H9 (cell line): Measurements from ENCODE around the gene COMP. TPM values are rescaled to one million over a fixed set of nuclear protein-coding genes. Genes with fewer than 3 reads are reported as not detected.
A peak's percentile ranks its signal among the peaks of the same experiment; 100 is the strongest.

Experiments
- DNase-seq: peaks from one replicate; pipeline ENCODE4 v3.0.0-alpha.2; 2017
- H2AFZ ChIP-seq: one replicate; pipeline ENCODE4 v1.6.1; 2013; ENCODE audit warnings: mild to moderate bottlenecking, low read length, control low read depth, moderate library complexity
- H2AK5ac ChIP-seq: 2 replicates; pipeline ENCODE4 v1.6.1; 2013; ENCODE audit warnings: low read length, control low read depth, mixed read lengths; ENCODE audit not compliant: insufficient read length
- H2BK120ac ChIP-seq: one replicate; pipeline ENCODE4 v1.6.1; 2013; ENCODE audit warnings: low read depth, mild to moderate bottlenecking, low read length, control low read depth, inconsistent platforms; ENCODE audit not compliant: poor library complexity, severe bottlenecking
- H2BK12ac ChIP-seq: 2 replicates; pipeline ENCODE4 v1.6.1; 2013; ENCODE audit warnings: low read length, control low read depth, mixed read lengths, low read depth; ENCODE audit not compliant: insufficient read length
- H2BK15ac ChIP-seq: 2 replicates; pipeline ENCODE4 v1.6.1; 2013; ENCODE audit warnings: low read depth, low read length, control low read depth
- H2BK20ac ChIP-seq: one replicate; pipeline ENCODE4 v1.6.1; 2013; ENCODE audit warnings: low read depth, mild to moderate bottlenecking, low read length, control low read depth, inconsistent platforms; ENCODE audit not compliant: poor library complexity, severe bottlenecking
- H2BK5ac ChIP-seq: 2 replicates; pipeline ENCODE4 v1.6.1; 2013; ENCODE audit warnings: low read length, control low read depth, mixed read lengths; ENCODE audit not compliant: insufficient read length
- H3K14ac ChIP-seq: 2 replicates; pipeline ENCODE4 v1.6.1; 2013; ENCODE audit warnings: low read length, control low read depth; ENCODE audit not compliant: insufficient read depth
- H3K18ac ChIP-seq: 2 replicates; pipeline ENCODE4 v1.6.1; 2013; ENCODE audit warnings: low read depth, mild to moderate bottlenecking, mixed read lengths, low read length, control low read depth; ENCODE audit not compliant: insufficient read length
- H3K23ac ChIP-seq: 2 replicates; pipeline ENCODE4 v1.6.1; 2013; ENCODE audit warnings: low read length, control low read depth, mixed read lengths, low read depth; ENCODE audit not compliant: insufficient read length
- H3K23me2 ChIP-seq: 2 replicates; pipeline ENCODE4 v1.6.1; 2013; ENCODE audit warnings: low read depth, mild to moderate bottlenecking, mixed read lengths, low read length, control low read depth; ENCODE audit not compliant: insufficient read length, poor library complexity, severe bottlenecking
- H3K27ac ChIP-seq: 2 replicates; pipeline ENCODE4 v1.5.1; 2013; ENCODE audit warnings: low read length, control low read depth, mixed read lengths, low read depth; ENCODE audit not compliant: insufficient read length
- H3K27me3 ChIP-seq: 2 replicates; pipeline ENCODE4 v1.6.1; 2013; ENCODE audit warnings: low read length, control low read depth, inconsistent platforms; ENCODE audit not compliant: insufficient read depth
- H3K4ac ChIP-seq: 2 replicates; pipeline ENCODE4 v1.6.1; 2013; ENCODE audit warnings: low read depth, mild to moderate bottlenecking, control low read depth, inconsistent platforms, low read length, moderate library complexity
- H3K4me1 ChIP-seq: 2 replicates; pipeline ENCODE4 v1.6.1; 2013; ENCODE audit warnings: low read length, control low read depth, inconsistent platforms; ENCODE audit not compliant: insufficient read depth
- H3K4me2 ChIP-seq: 2 replicates; pipeline ENCODE4 v1.6.1; 2013; ENCODE audit warnings: low read length, control low read depth, mixed read lengths; ENCODE audit not compliant: insufficient read length, insufficient read depth
- H3K56ac ChIP-seq: 2 replicates; pipeline ENCODE4 v1.6.1; 2013; ENCODE audit warnings: low read depth, mild to moderate bottlenecking, mixed read lengths, low read length, control low read depth; ENCODE audit not compliant: insufficient read length
- H3K79me1 ChIP-seq: 2 replicates; pipeline ENCODE4 v1.6.1; 2013; ENCODE audit warnings: low read depth, mild to moderate bottlenecking, moderate library complexity, low read length, control low read depth, inconsistent platforms; ENCODE audit not compliant: insufficient read depth, poor library complexity, severe bottlenecking
- H3K79me2 ChIP-seq: 2 replicates; pipeline ENCODE4 v1.6.1; 2013; ENCODE audit warnings: low read length, control low read depth, inconsistent platforms; ENCODE audit not compliant: insufficient read depth
- H3K9ac ChIP-seq: 2 replicates; pipeline ENCODE4 v1.6.1; 2013; ENCODE audit warnings: low read length, control low read depth, mixed read lengths; ENCODE audit not compliant: insufficient read length; ENCODE audit errors: extremely low read depth
- H3K9me3 ChIP-seq: one replicate; pipeline ENCODE4 v1.6.1; 2013; ENCODE audit warnings: low read depth, low read length, inconsistent platforms; ENCODE audit not compliant: control insufficient read depth
- H3T11ph ChIP-seq: one replicate; pipeline ENCODE4 v1.6.1; 2013; ENCODE audit warnings: mild to moderate bottlenecking, low read length, control low read depth, inconsistent platforms
- H4K20me1 ChIP-seq: one replicate; pipeline ENCODE4 v1.6.1; 2013; ENCODE audit not compliant: control insufficient read depth, insufficient read length, insufficient read depth
- H4K5ac ChIP-seq: 2 replicates; pipeline ENCODE4 v1.6.1; 2013; ENCODE audit warnings: low read depth, mild to moderate bottlenecking, mixed read lengths, low read length, control low read depth; ENCODE audit not compliant: insufficient read length
- H4K8ac ChIP-seq: replicated peaks from 2 replicates; pipeline ENCODE4 v1.6.1; 2013; ENCODE audit warnings: low read length, control low read depth, mixed read lengths, low read depth; ENCODE audit not compliant: insufficient read length
- H4K91ac ChIP-seq: 2 replicates; pipeline ENCODE4 v1.6.1; 2013; ENCODE audit warnings: low read depth, mild to moderate bottlenecking, moderate library complexity, mixed read lengths, low read length, control low read depth; ENCODE audit not compliant: insufficient read length
- H3K27ac Mint-ChIP-seq, 3 experiments: 2 replicates in 2 of 3; 3 replicates in 1 of 3; pipeline ENCODE4 v1.8.0; 2020 to 2021; ENCODE audit warnings: mixed read lengths in 3 of 3, mild to moderate bottlenecking in 1 of 3, moderate library complexity in 1 of 3
- H3K27me3 Mint-ChIP-seq: 2 replicates; pipeline ENCODE4 v1.8.0; 2021; ENCODE audit warnings: low read depth, mild to moderate bottlenecking, moderate library complexity, mixed read lengths
- H3K36me3 Mint-ChIP-seq, 3 experiments: 2 replicates in 2 of 3; 3 replicates in 1 of 3; pipeline ENCODE4 v1.8.0; 2020 to 2021; ENCODE audit warnings: low read depth in 3 of 3, mixed read lengths in 3 of 3; ENCODE audit not compliant: insufficient read depth in 1 of 3
- H3K4me1 Mint-ChIP-seq, 2 experiments: 2 replicates each; pipeline ENCODE4 v1.8.0; 2020; ENCODE audit warnings: mixed read lengths in 2 of 2
- H3K4me3 Mint-ChIP-seq, 2 experiments: 2 replicates in 1 of 2; 3 replicates in 1 of 2; pipeline ENCODE4 v1.8.0; 2020 to 2021; ENCODE audit warnings: mild to moderate bottlenecking in 2 of 2, mixed read lengths in 2 of 2, moderate library complexity in 1 of 2
- H3K9me3 Mint-ChIP-seq, 2 experiments: 2 replicates in 1 of 2; 3 replicates in 1 of 2; pipeline ENCODE4 v1.8.0; 2020; ENCODE audit warnings: mild to moderate bottlenecking in 2 of 2, mixed read lengths in 2 of 2, moderate library complexity in 1 of 2
- CTCF ChIP-seq: fragments of 200-600 bp; sonication (generic); conservative IDR thresholded peaks from 3 replicates; pipeline ENCODE4 v1.8.0; 2021; ENCODE audit warnings: antibody characterized with exemption, mild to moderate bottlenecking
- WGBS: extraction: QIAGEN DNeasy Blood & Tissue Kit; methylation state at CpG from one replicate; pipeline ENCODE4 v1.1.7; 2013; ENCODE audit warnings: missing lambda C conversion rate, low lambda C conversion rate, mixed read lengths; ENCODE audit not compliant: insufficient read length; ENCODE audit errors: extremely low coverage; 5-methylcytosine and 5-hydroxymethylcytosine counted together
- total RNA-seq: library from RNA; stranded (reverse); gene quantifications from 2 replicates; pipeline ENCODE4 v1.2.1, GENCODE V29; 2021

Gene COMP
- total RNA-seq, 1 experiment from 2014 or later, result 0.15 TPM

- H2AK5ac ChIP-seq, result no peak overlapping the region
- H3K27me3 Mint-ChIP-seq, result peaks cover 94% of the 10 kb centered on the region
- H3K4me2 ChIP-seq, result no peak overlapping the region
- no peak overlapping the region for H3K18ac ChIP-seq
- H3K27me3 ChIP-seq, result peaks cover 42% of the 10 kb centered on the region; the same call in 1 of the 2 replicates
- peaks cover 0 to 2% (median 0%) of the 10 kb centered on the region in 3 experiments; a peak in 1 of 7 replicates for H3K36me3 Mint-ChIP-seq
- no peak overlapping the region for H4K91ac ChIP-seq
- DNase-seq, result no peak
- no peak overlapping the region for H3K9ac ChIP-seq
- H3K4me3 Mint-ChIP-seq, result no peak overlapping the region
- H3K23ac ChIP-seq, result no peak overlapping the region
- H2BK15ac ChIP-seq, result no peak overlapping the region
- no CpG with 5 or more reads among the region's 30 CpGs for WGBS
- TF ChIP-seq CTCF, result peak; percentile 45; the same call in 2 of the 3 replicates
- H2BK120ac ChIP-seq, result no peak overlapping the region
- H3K23me2 ChIP-seq, result no peaks in the 10 kb centered on the region
- H2BK5ac ChIP-seq, result no peak overlapping the region
- no peak overlapping the region for H2BK20ac ChIP-seq
- H4K8ac ChIP-seq, result no peak overlapping the region
- H3K79me1 ChIP-seq, result no peaks in the 10 kb centered on the region
- no peak overlapping the region for H4K5ac ChIP-seq
- H3K4ac ChIP-seq, result no peak overlapping the region
- no peak overlapping the region for H3K27ac ChIP-seq
- no peaks in the 10 kb centered on the region for H3K79me2 ChIP-seq
- H3T11ph ChIP-seq, result no peak overlapping the region
- no peak overlapping the region for H2BK12ac ChIP-seq
- H3K14ac ChIP-seq, result peak overlapping the region; percentile 5; the same call in 1 of the 2 replicates
- no peaks in the 10 kb centered on the region for H3K9me3 ChIP-seq
- no peak overlapping the region for H3K56ac ChIP-seq
- H3K27ac Mint-ChIP-seq, result no peak overlapping the region
- H2AFZ ChIP-seq, result no peak overlapping the region
- H3K4me1 Mint-ChIP-seq, result peaks cover 3 to 6% of the 10 kb centered on the region in 2 experiments; a peak in 3 of 4 replicates
- H4K20me1 ChIP-seq, result peaks cover 2% of the 10 kb centered on the region
- no peaks in the 10 kb centered on the region for H3K9me3 Mint-ChIP-seq
- H3K4me1 ChIP-seq, result no peaks in the 10 kb centered on the region
These were observed 22.9 kb downstream of the COMP start for GRCh38 chr19:18768046-18768771.
